ENCODE measurements around the gene EZH1. TPM values are rescaled to one million over a fixed set of nuclear protein-coding genes. Genes with fewer than 3 reads are reported as not detected.

EZH1 gene
- total RNA-seq, 4 donors from 2014 or later, result 32.6 to 55.2 (median 47.5) TPM

- intact Hi-C loops (cut with DNase I; ENCODE audit: low total_unique reads) (no loop called here), in situ Hi-C loops (cut with MboI; ENCODE audit: low sequenced_read_pairs in 4 of 4) (loop anchor here in 2 of 4 donors (10.0 to 25.0 kb wide), 2 partner anchors 179 to 181 kb away; partner anchors contain the start of gene PSMC3IP (in 1 of the 2))
- H3K27me3 ChIP-seq, result peaks cover 4 to 16% (median 8%) of the 10 kb centered on the region in 3 donors
- H3K27ac ChIP-seq, result no peak overlapping the region
- H3K9me3 ChIP-seq, result no peaks in the 10 kb centered on the region
- DNase-seq, result no peak
- no peak for TF ChIP-seq POLR2A (IDR thresholded peaks at IDR 0.05)
- no peak for TF ChIP-seq CTCF (IDR thresholded peaks at IDR 0.05 in 4 of 5, conservative IDR thresholded peaks at IDR 0.05 in 1 of 5)
- no peak overlapping the region for H3K4me3 ChIP-seq
- H3K4me1 ChIP-seq, result peaks cover 0 to 8% of the 10 kb centered on the region in 2 donors
- no peaks in the 10 kb centered on the region for H3K36me3 ChIP-seq
- ATAC-seq, result no peak
Observed at GRCh38 chr17:42766124-42766523, 21.3 kb upstream of the EZH1 start.

- in situ Hi-C loops (cut with MboI; ENCODE audit: low sequenced_read_pairs in 4 of 4), result loop anchor here in 3 of 4 donors (5.0 to 25.0 kb wide), 4 partner anchors 34 to 177 kb away; partner anchors contain the start of gene PSMC3IP (in 1 of the 3)
- H3K4me3 ChIP-seq, result peak overlapping the region; percentile 50 to 66 (median 58)
Observed at GRCh38 chr17:42761638-42762037, 16.8 kb upstream of the EZH1 start.

GRCh38 chr17:42760652-42761581 lies 16.1 kb upstream of the EZH1 start, which contains the start of gene RAMP2:
RAMP2 (plus strand) TSS chr17:42761227; CDS start chr17:42761262, 35 bp downstream.
- no peak for DNase-seq
- Histone ChIP-seq H3K4me1 (peaks cover 3 to 13% of the 10 kb centered on the region in 2 donors), H3K4me3 (peak within 1 kb of the TSS; percentile 50 to 66 (median 58)), H3K36me3 (no peaks in the 10 kb centered on the region), H3K27me3 (peaks cover 4 to 26% (median 15%) of the 10 kb centered on the region in 3 donors), H3K27ac (peak within 1 kb of the TSS; percentile 67 to 78 (median 74)), H3K9me3 (no peaks in the 10 kb centered on the region)
- in situ Hi-C loops (cut with MboI; ENCODE audit: low sequenced_read_pairs in 4 of 4) (loop anchor here in 3 of 4 donors (5.0 to 25.0 kb wide), 4 partner anchors 34 to 176 kb away; partner anchors contain the start of gene PSMC3IP (in 1 of the 3)), intact Hi-C loops (cut with DNase I; ENCODE audit: low total_unique reads) (no loop called here)
- peak in 1 of 2 donors; percentile 24 for ATAC-seq
- TF ChIP-seq POLR2A (IDR thresholded peaks at IDR 0.05), result peak in 1 of 2 donors; percentile 41
- no peak for TF ChIP-seq CTCF (IDR thresholded peaks at IDR 0.05 in 4 of 5, conservative IDR thresholded peaks at IDR 0.05 in 1 of 5)

More at GRCh38 chr17:42761638-42762037, 16.8 kb upstream of the EZH1 start:
- H3K27ac ChIP-seq, result peak overlapping the region; percentile 67 to 78 (median 74)
- peaks cover 3 to 13% of the 10 kb centered on the region in 2 donors for H3K4me1 ChIP-seq
- ATAC-seq, result no peak
- H3K9me3 ChIP-seq, result no peaks in the 10 kb centered on the region
- H3K27me3 ChIP-seq, result peaks cover 4 to 26% (median 15%) of the 10 kb centered on the region in 3 donors
- no peaks in the 10 kb centered on the region for H3K36me3 ChIP-seq
- DNase-seq, result no peak
- TF ChIP-seq POLR2A (IDR thresholded peaks at IDR 0.05) (no peak), CTCF (IDR thresholded peaks at IDR 0.05 in 4 of 5, conservative IDR thresholded peaks at IDR 0.05 in 1 of 5) (no peak)
- intact Hi-C loops (cut with DNase I; ENCODE audit: low total_unique reads), result loop anchor here (2.0 kb wide), 2 partner anchors 17 to 183 kb away; partner anchors contain the start of gene EZH1

GRCh38 chr17:42759982-42760651 lies 15.3 kb upstream of the EZH1 start:
- peak overlapping the region; percentile 35 to 78 (median 72) for H3K27ac ChIP-seq
- TF ChIP-seq CTCF (IDR thresholded peaks at IDR 0.05 in 4 of 5, conservative IDR thresholded peaks at IDR 0.05 in 1 of 5), result no peak
- no peaks in the 10 kb centered on the region for H3K36me3 ChIP-seq
- ATAC-seq (no peak), DNase-seq (no peak)
- H3K9me3 ChIP-seq, result no peaks in the 10 kb centered on the region
- peak overlapping the region; percentile 50 to 66 (median 58) for H3K4me3 ChIP-seq
- peaks cover 4 to 26% (median 15%) of the 10 kb centered on the region in 3 donors for H3K27me3 ChIP-seq
- in situ Hi-C loops (cut with MboI; ENCODE audit: low sequenced_read_pairs in 4 of 4) (loop anchor here in 3 of 4 donors (5.0 to 25.0 kb wide), 4 partner anchors 33 to 175 kb away; partner anchors contain the start of gene PSMC3IP (in 1 of the 3)), intact Hi-C loops (cut with DNase I; ENCODE audit: low total_unique reads) (no loop called here)
- peaks cover 3 to 13% of the 10 kb centered on the region in 2 donors for H3K4me1 ChIP-seq
